OCI-LY3 (cell line): ENCODE results near the gene ATP4A.

ENCODE experiments used
- EZH2phosphoT487 ChIP-seq: fragments of 200-600 bp; shearing (Covaris generic); IDR thresholded peaks from 2 replicates; pipeline ENCODE4 v1.6.1; 2018; ENCODE audit warnings: antibody characterized with exemption, mixed run types, low read depth
- TF ChIP-seq, protein P1 (sequence below): fragments of 200-600, 300-600 bp; sonication (generic); IDR thresholded peaks from 2 replicates; pipeline ENCODE4 v1.5.1; 2014; ENCODE audit warnings: antibody characterized with exemption, low read length, low read depth

DNA sequence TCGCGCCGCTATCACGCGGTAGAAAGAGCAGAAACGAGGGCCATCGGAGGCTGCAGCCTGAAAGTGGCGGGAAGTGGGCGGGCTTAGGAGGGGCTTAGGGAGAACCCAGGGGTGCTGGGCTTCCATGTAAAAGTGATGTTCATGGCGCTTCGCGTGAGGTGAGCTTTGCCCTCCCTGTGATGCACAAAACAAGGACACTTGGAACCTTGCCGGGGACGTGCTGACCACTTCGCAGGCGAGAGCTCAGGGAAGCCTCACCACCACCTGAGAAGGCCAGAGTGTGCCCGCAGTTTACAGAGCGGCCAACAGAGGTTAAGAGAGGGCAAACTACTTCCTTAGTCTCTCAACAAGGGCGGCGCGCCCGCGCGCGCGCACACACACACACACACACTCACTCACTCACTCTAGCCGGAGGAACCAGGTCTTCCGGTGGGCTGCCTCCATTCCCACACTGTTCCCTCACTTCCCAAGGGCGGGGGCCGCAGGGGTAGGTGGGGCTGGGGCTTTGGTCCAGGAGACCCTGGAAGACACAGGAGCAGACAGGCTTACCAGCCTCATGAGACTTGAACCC is 29.6 kb downstream of the ATP4A start:
- TF ChIP-seq, protein P1, sequence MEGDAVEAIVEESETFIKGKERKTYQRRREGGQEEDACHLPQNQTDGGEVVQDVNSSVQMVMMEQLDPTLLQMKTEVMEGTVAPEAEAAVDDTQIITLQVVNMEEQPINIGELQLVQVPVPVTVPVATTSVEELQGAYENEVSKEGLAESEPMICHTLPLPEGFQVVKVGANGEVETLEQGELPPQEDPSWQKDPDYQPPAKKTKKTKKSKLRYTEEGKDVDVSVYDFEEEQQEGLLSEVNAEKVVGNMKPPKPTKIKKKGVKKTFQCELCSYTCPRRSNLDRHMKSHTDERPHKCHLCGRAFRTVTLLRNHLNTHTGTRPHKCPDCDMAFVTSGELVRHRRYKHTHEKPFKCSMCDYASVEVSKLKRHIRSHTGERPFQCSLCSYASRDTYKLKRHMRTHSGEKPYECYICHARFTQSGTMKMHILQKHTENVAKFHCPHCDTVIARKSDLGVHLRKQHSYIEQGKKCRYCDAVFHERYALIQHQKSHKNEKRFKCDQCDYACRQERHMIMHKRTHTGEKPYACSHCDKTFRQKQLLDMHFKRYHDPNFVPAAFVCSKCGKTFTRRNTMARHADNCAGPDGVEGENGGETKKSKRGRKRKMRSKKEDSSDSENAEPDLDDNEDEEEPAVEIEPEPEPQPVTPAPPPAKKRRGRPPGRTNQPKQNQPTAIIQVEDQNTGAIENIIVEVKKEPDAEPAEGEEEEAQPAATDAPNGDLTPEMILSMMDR: no peak
- TF ChIP-seq EZH2phosphoT487: no peak
